ENCODE measurements around the gene ACACA.
"Not testable (repeated sequence)": the region's sequence is repeated elsewhere in the genome, so short reads cannot be mapped to it uniquely, and the experiment has no call there.

The ACACA gene

DNA sequence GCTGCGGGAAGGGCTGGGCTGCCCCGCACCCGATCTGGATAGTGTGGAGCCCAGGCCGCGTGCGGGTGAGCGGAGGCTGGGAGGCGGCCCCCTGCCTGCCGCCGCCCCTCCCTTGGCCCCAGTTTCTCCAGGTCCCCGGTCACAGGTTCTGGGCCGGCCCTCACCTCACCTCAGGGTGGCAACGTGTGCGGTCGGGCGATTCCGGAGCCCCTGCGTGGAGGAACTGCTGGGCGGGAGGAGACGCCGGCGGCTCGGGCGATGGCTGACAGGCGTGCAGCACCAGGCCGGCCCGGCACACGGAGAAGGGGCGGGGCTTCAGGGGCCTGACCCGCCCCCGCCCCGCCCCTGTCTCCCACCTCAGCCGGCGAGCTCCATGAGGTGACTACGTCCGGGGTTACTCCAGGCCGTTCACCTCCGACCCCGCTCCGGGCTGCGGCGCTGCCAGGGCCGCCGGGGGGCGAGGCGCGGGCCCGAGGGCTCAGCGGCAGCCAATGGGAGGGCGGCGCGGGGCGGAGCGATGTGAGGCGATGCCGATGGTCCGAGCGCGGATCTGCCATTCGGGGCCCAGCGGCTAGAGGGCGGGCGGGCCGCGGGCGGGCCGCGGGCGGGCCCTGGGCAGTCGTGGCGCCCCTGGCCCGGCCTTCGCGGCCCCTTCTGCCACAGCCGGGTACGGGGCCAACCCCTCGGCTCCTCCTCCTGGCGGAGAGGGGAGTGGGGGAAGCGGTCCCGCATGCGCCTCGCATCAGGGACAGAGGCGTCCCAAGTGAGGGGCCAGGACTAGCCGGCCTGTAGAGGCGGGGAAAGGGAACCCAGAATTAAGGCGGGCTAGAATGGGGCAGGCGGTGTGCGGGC lies 47.6 kb downstream of the ACACA start:
- ChIA-PET CTCF (interaction anchor here (0.7 to 4.6 kb wide), 10 partner anchors 12 to 756 kb away, joined by 3 to 44 read pairs (median 4); partner anchors contain the start of gene C17orf78), POLR2A (interaction anchor here (0.5 kb wide), 1 partner anchor 42 kb away, joined by 3 read pairs; no protein-coding TSS in a partner anchor)
- DNase-seq (ENCODE audit: low read depth, low spot score): no peak
- peak overlapping the region; percentile 73 for H3K4me3 ChIP-seq (ENCODE audit: low read depth, low read length)
- TF ChIP-seq, protein P1, sequence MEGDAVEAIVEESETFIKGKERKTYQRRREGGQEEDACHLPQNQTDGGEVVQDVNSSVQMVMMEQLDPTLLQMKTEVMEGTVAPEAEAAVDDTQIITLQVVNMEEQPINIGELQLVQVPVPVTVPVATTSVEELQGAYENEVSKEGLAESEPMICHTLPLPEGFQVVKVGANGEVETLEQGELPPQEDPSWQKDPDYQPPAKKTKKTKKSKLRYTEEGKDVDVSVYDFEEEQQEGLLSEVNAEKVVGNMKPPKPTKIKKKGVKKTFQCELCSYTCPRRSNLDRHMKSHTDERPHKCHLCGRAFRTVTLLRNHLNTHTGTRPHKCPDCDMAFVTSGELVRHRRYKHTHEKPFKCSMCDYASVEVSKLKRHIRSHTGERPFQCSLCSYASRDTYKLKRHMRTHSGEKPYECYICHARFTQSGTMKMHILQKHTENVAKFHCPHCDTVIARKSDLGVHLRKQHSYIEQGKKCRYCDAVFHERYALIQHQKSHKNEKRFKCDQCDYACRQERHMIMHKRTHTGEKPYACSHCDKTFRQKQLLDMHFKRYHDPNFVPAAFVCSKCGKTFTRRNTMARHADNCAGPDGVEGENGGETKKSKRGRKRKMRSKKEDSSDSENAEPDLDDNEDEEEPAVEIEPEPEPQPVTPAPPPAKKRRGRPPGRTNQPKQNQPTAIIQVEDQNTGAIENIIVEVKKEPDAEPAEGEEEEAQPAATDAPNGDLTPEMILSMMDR (IDR thresholded peaks at IDR 0.05; ENCODE audit: insufficient read depth, low read length, missing control alignments): peak; percentile 32

DNA sequence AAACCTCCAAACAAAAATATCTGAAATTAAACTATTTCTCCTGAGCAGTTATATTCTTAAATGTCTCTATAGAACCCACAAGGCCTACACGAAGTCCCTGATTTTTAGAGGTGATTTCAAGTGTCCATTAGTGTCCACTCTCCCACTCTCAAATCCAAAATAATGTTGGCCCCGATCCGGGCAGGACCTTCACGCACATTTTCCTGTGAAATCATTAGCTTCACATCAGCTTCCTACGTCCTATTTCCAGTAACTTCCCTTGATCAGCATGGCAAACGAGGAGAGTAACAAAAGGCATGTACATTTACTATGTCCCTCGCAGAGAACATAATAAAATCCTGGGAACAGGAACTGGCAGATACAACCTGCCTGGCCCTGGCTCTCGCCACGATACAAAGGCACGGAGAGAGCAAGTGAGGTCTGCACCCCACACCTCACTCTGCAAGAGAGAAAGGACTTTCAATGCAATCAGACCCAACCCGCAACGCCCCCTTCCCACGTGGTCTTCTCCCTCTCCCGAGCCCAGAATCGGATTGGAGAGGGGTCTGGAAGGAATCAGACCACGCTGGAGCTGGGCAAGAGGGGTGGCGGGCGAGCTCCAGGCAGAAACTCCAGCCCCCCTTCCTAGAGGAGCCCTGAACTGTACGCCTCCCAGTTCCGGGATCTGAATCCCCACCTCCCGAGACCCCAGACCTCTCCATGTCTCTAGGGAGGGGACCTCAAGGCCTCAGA lies 48.4 kb downstream of the ACACA start:
- no peak for DNase-seq (ENCODE audit: low read depth, low spot score)

DNA sequence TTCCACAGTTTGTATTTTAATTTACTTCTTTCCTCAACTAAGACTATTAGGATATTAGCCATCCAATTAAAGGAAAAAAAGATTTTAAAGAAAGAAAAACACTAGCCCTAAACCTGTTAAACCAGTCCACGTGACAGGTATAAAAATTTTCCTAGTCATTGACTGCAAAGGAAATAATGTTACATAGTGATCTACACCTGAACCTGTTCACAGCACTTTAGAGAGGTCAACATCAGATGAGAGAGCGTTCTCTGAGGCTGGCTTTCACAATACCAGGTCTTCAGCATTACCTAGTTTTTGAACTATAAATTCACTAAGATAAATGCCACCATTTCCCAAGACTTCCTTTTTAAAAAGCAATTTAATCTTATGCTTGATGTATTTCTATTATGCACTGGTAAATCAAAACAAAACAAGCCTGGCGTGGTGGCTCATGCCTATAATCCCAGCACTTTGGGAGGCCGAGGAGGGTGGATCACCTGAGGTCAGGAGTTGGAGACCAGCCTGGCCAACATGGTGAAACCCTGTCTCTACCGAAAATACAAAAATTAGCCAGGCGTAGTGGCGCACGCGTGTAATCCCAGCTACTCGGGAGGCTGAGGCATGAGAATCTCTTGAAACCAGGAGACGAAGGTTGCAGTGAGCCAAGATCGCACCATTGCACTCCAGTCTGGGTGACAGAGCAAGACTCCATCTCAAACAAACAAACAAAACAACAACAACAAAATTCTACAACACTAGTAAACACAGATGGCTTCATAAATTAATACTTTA lies 49.7 kb downstream of the ACACA start:
- H3K4me3 ChIP-seq (ENCODE audit: low read depth, low read length); DNase-seq (ENCODE audit: low read depth, low spot score); POLR2A ChIA-PET: not testable (repeated sequence)
- CTCF ChIA-PET: interaction anchor here (1.2 kb wide), 1 partner anchor 17 kb away, joined by 4 read pairs; no protein-coding TSS in a partner anchor

More for the DNA sequence above, 48.4 kb downstream of the ACACA start:
- ChIA-PET POLR2A (interaction anchor here (0.5 kb wide), 1 partner anchor 42 kb away, joined by 3 read pairs; no protein-coding TSS in a partner anchor), CTCF (interaction anchor here (0.7 to 4.6 kb wide), 7 partner anchors 10 to 212 kb away, joined by 3 to 44 read pairs (median 4); partner anchors contain the start of gene C17orf78)
- TF ChIP-seq, protein P1 (IDR thresholded peaks at IDR 0.05; ENCODE audit: insufficient read depth, low read length, missing control alignments): no peak
- H3K4me3 ChIP-seq (ENCODE audit: low read depth, low read length): peak overlapping the region; percentile 73

DNA sequence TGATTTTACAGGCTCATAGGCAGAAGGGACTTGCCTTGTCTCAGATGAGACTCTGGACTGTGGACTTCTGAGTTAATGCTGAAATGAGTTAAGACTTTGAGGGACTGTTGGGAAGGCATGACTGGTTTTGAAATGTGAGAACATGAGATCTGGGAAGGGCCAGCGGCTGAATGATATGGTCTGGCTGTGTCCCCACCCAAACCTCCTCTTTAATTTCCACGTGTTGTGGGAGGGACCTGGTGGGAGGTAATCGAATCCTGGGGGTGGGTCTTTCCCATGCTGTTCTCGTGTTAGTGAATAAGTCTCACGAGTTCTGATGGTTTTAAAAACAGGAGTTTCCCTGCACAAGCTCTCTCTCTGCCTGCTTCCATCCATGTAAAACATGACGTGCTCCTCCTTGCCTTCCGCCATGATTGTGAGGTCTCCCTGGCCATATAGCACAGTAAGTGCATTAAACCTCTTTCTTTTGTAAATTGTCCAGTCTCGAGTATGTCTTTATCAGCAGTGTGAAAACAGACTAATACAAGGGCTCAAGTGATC lies 59.7 kb downstream of the ACACA start:
- CTCF ChIA-PET: interaction anchor here (1.0 kb wide), 1 partner anchor 11 kb away, joined by 4 read pairs; no protein-coding TSS in a partner anchor
- POLR2A ChIA-PET; DNase-seq (ENCODE audit: low read depth, low spot score); H3K4me3 ChIP-seq (ENCODE audit: low read depth, low read length): not testable (repeated sequence)

DNA sequence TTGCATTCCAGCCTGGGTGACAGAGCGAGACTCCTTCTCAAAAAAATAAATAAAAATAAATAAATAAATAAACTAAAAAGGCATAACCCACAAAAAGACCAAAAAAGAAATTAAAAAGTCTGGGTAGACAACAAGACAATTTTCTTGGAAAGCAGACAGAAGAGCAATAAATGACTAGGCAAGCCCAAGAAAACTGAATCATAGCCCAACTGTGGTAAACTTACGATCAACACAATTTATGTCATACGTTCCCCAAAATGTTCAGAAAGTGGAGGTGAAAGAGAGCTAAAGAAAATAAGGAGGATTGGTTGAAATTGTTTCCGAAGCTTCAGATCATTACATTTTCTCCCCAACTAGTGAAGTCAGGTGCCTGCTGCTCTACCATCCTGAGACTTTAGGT lies 62.1 kb downstream of the ACACA start:
- DNase-seq (ENCODE audit: low read depth, low spot score): no peak
- ChIA-PET CTCF (interaction anchor here (1.2 kb wide), 1 partner anchor 29 kb away, joined by 4 read pairs; no protein-coding TSS in a partner anchor), POLR2A (no interaction called here)
- no peak overlapping the region for H3K4me3 ChIP-seq (ENCODE audit: low read depth, low read length)
- TF ChIP-seq, protein P1 (IDR thresholded peaks at IDR 0.05; ENCODE audit: insufficient read depth, low read length, missing control alignments): no peak

DNA sequence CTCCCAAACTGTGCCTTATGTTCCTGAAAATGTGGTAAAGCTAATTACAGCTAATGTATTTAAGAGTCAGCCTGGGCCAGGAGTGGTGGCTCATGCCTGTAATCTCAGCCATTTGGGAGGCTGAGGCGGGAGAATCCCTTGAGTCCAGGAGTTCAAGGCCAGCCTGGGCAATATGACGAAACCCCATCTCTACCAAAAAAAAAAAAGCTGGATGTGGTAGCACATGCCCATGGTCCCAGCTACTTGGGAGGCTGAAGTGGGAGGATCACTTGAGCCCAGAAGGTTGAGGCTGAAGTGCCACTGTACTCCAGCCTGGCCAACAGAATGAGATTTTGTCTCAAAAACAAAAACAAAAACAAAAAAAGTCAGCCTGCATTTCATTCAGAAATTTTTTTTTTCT lies 64.0 kb downstream of the ACACA start:
- CTCF ChIA-PET: no interaction called here

More for the DNA sequence above, 64.0 kb downstream of the ACACA start:
- POLR2A ChIA-PET: no interaction called here
- DNase-seq (ENCODE audit: low read depth, low spot score): no peak
- H3K4me3 ChIP-seq (ENCODE audit: low read depth, low read length): no peak overlapping the region
- TF ChIP-seq, protein P1 (IDR thresholded peaks at IDR 0.05; ENCODE audit: insufficient read depth, low read length, missing control alignments): no peak
